Prostate gland (tissue), 2 donors: Measurements from ENCODE around the gene RNF43.

Source experiments
- POLR2A ChIP-seq: fragments of 450-650 bp; IDR thresholded peaks from one replicate; pipeline ENCODE4 v1.6.1; 2016; ENCODE audit warnings: antibody characterized with exemption, mild to moderate bottlenecking
- POLR2AphosphoS5 ChIP-seq: sonication (generic); formaldehyde crosslinking; IDR thresholded peaks from one replicate; pipeline ENCODE4 v1.6.1; 2017; ENCODE audit warnings: antibody characterized with exemption
- TF ChIP-seq, protein P1 (sequence below), 4 experiments: fragments of 200-600 bp in 2 of 4; fragments of 450-650 bp in 2 of 4; sonication (generic) in 2 of 4; IDR thresholded peaks; 1 replicate in 3 of 4; 2 replicates in 1 of 4; pipeline ENCODE4 v1.5.1; 2016 to 2019; ENCODE audit warnings: antibody characterized with exemption in 4 of 4, mild to moderate bottlenecking in 2 of 4, moderate library complexity in 2 of 4

- peak; percentile 43 for TF ChIP-seq POLR2AphosphoS5
- TF ChIP-seq, protein P1, sequence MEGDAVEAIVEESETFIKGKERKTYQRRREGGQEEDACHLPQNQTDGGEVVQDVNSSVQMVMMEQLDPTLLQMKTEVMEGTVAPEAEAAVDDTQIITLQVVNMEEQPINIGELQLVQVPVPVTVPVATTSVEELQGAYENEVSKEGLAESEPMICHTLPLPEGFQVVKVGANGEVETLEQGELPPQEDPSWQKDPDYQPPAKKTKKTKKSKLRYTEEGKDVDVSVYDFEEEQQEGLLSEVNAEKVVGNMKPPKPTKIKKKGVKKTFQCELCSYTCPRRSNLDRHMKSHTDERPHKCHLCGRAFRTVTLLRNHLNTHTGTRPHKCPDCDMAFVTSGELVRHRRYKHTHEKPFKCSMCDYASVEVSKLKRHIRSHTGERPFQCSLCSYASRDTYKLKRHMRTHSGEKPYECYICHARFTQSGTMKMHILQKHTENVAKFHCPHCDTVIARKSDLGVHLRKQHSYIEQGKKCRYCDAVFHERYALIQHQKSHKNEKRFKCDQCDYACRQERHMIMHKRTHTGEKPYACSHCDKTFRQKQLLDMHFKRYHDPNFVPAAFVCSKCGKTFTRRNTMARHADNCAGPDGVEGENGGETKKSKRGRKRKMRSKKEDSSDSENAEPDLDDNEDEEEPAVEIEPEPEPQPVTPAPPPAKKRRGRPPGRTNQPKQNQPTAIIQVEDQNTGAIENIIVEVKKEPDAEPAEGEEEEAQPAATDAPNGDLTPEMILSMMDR (IDR thresholded peaks at IDR 0.05), result no peak
- TF ChIP-seq POLR2A, result no peak
These were observed 28.8 kb downstream of the RNF43 start for GRCh38 chr17:58388302-58389190.
